22Rv1 (cell line): ENCODE results near the gene CAAP1.
A peak's percentile ranks its signal among the peaks of the same experiment; 100 is the strongest.
"Not testable (repeated sequence)": the region's sequence is repeated elsewhere in the genome, so short reads cannot be mapped to it uniquely, and the experiment has no call there.

Source experiments
- H3K27ac ChIP-seq: fragments of 450-650 bp; 2 replicates; pipeline ENCODE4 v1.5.1; 2017
- CTCF ChIP-seq: fragments of 450-650 bp; IDR thresholded peaks from 2 replicates; pipeline ENCODE4 v1.5.1; 2017; ENCODE audit warnings: mild to moderate bottlenecking
- ZFX ChIP-seq: fragments of 450-650 bp; IDR thresholded peaks from 2 replicates; pipeline ENCODE4 v1.6.1; 2017; ENCODE audit warnings: antibody characterized with exemption, borderline replicate concordance

The CAAP1 gene

GRCh38 chr9:26888271-26888670 lies 4.3 kb downstream of the CAAP1 start:
- no peak for TF ChIP-seq CTCF
- no peak for TF ChIP-seq ZFX
- no peak overlapping the region for H3K27ac ChIP-seq

GRCh38 chr9:26882154-26882553 lies 10.4 kb downstream of the CAAP1 start:
- H3K27ac ChIP-seq, result no peak overlapping the region
- TF ChIP-seq CTCF (no peak), ZFX (no peak)

- TF ChIP-seq ZFX (no peak), CTCF (no peak)
- no peak overlapping the region for H3K27ac ChIP-seq
Measured at GRCh38 chr9:26880262-26880661, 12.3 kb downstream of the CAAP1 start.

GRCh38 chr9:26875155-26875554 lies 17.4 kb downstream of the CAAP1 start:
- not testable (repeated sequence) for H3K27ac ChIP-seq

GRCh38 chr9:26870292-26870691 lies 22.3 kb downstream of the CAAP1 start:
- no peak for TF ChIP-seq CTCF
- no peak for TF ChIP-seq ZFX

GRCh38 chr9:26863074-26863473 lies 29.5 kb downstream of the CAAP1 start:
- TF ChIP-seq ZFX, result no peak
- TF ChIP-seq CTCF, result peak; percentile 42
- no peak overlapping the region for H3K27ac ChIP-seq

More at GRCh38 chr9:26870292-26870691, 22.3 kb downstream of the CAAP1 start:
- H3K27ac ChIP-seq, result no peak overlapping the region

- TF ChIP-seq ZFX (no peak), CTCF (peak; percentile 77)
Measured at GRCh38 chr9:26856413-26857032, 36.1 kb downstream of the CAAP1 start.

GRCh38 chr9:26850995-26851394 lies 41.6 kb downstream of the CAAP1 start:
- TF ChIP-seq ZFX (no peak), CTCF (no peak)

More at GRCh38 chr9:26856413-26857032, 36.1 kb downstream of the CAAP1 start:
- H3K27ac ChIP-seq, result no peak overlapping the region

More at GRCh38 chr9:26850995-26851394, 41.6 kb downstream of the CAAP1 start:
- no peak overlapping the region for H3K27ac ChIP-seq
